IMR-90 (cell line): Measurements from ENCODE around the gene BTBD3. TPM values are rescaled to one million over a fixed set of nuclear protein-coding genes. Genes with fewer than 3 reads are reported as not detected.
A peak's percentile ranks its signal among the peaks of the same experiment; 100 is the strongest.

ENCODE experiments used
- ATAC-seq: fragments of 200-7000 bp; cut with Tn5 transposase; 2 replicates; pipeline ENCODE4 v1.9.1; 2020; ENCODE audit warnings: low read depth, mild to moderate bottlenecking, moderate library complexity
- BruUV-seq: library from RNA; stranded (reverse); fragments of 400-500 nt; replicated peaks from 2 replicates; lab custom pipeline; 2021; lab: Mats Ljungman, UMichigan
- CTCF ChIA-PET: fragments of 300-600 bp; formaldehyde crosslinking; extraction: SDS; loops from one replicate; lab custom pipeline; 2021; ENCODE audit warnings: antibody characterized with exemption; lab: Yijun Ruan, JAX
- POLR2A ChIA-PET: fragments of 300-600 bp; sonication (Branson Sonifier 250); formaldehyde crosslinking; loops from one replicate; lab custom pipeline; 2022; ENCODE audit warnings: antibody characterized with exemption; ENCODE audit not compliant: unreplicated experiment; lab: Charles Lee
- DNase-seq: peaks from one replicate; pipeline ENCODE4 v3.0.0; 2013
- H2AFZ ChIP-seq: replicated peaks from 2 replicates; pipeline ENCODE3; 2013; ENCODE audit warnings: low read length, mild to moderate bottlenecking; ENCODE audit not compliant: poor library complexity
- H2AK5ac ChIP-seq: 2 replicates; pipeline ENCODE4 v1.6.1; 2013; ENCODE audit warnings: low read depth, low read length, inconsistent platforms
- H2AK9ac ChIP-seq: replicated peaks from 2 replicates; pipeline ENCODE3; 2013; ENCODE audit warnings: mild to moderate bottlenecking, low read depth, low read length, moderate library complexity; ENCODE audit not compliant: poor library complexity
- H2BK120ac ChIP-seq: 2 replicates; pipeline ENCODE4 v1.6.1; 2013; ENCODE audit warnings: low read depth, low read length, inconsistent platforms
- H2BK15ac ChIP-seq: 3 replicates; pipeline ENCODE4 v1.6.1; 2013; ENCODE audit warnings: low read depth, low read length, inconsistent platforms
- H2BK20ac ChIP-seq: 2 replicates; pipeline ENCODE4 v1.6.1; 2013; ENCODE audit warnings: low read depth, mild to moderate bottlenecking, inconsistent platforms, low read length, moderate library complexity
- H2BK5ac ChIP-seq: 2 replicates; pipeline ENCODE4 v1.6.1; 2013; ENCODE audit warnings: mild to moderate bottlenecking, low read depth, low read length, inconsistent platforms; ENCODE audit not compliant: poor library complexity, severe bottlenecking
- H3K14ac ChIP-seq: replicated peaks from 2 replicates; pipeline ENCODE4 v1.6.1; 2013; ENCODE audit warnings: low read depth, low read length, inconsistent platforms
- H3K18ac ChIP-seq: 2 replicates; pipeline ENCODE4 v1.6.1; 2013; ENCODE audit warnings: low read depth, low read length, control low read depth
- H3K23ac ChIP-seq: 2 replicates; pipeline ENCODE4 v1.6.1; 2013; ENCODE audit warnings: low read depth, low read length, inconsistent platforms
- H3K27ac ChIP-seq: 2 replicates; pipeline ENCODE4 v1.5.1; 2013; ENCODE audit warnings: mild to moderate bottlenecking, control low read depth, low read length; ENCODE audit not compliant: insufficient read depth
- H3K27me3 ChIP-seq: 2 replicates; pipeline ENCODE4 v1.6.1; 2013; ENCODE audit warnings: low read length; ENCODE audit not compliant: control insufficient read depth, insufficient read depth
- H3K36me3 ChIP-seq: 2 replicates; pipeline ENCODE4 v1.6.1; 2013; ENCODE audit warnings: low read length, mixed read lengths; ENCODE audit not compliant: control insufficient read depth, insufficient read depth
- H3K4ac ChIP-seq: 2 replicates; pipeline ENCODE4 v1.6.1; 2013; ENCODE audit warnings: low read depth, low read length, inconsistent platforms
- H3K4me1 ChIP-seq: 2 replicates; pipeline ENCODE4 v1.6.1; 2013; ENCODE audit warnings: low read length, mixed read lengths; ENCODE audit not compliant: control insufficient read depth, insufficient read depth
- H3K4me2 ChIP-seq: 2 replicates; pipeline ENCODE4 v1.6.1; 2013; ENCODE audit warnings: low read depth, mild to moderate bottlenecking, control low read depth, low read length, moderate library complexity
- H3K4me3 ChIP-seq: 2 replicates; pipeline ENCODE4 v1.5.1; 2013; ENCODE audit warnings: low read depth, mild to moderate bottlenecking, control low read depth, low read length, moderate library complexity; ENCODE audit not compliant: insufficient read depth
- H3K56ac ChIP-seq: 2 replicates; pipeline ENCODE4 v1.6.1; 2013; ENCODE audit warnings: low read length, inconsistent platforms; ENCODE audit not compliant: insufficient read depth; ENCODE audit errors: extremely low read depth
- H3K79me1 ChIP-seq, 2 experiments: 2 replicates each; pipeline ENCODE4 v1.6.1; 2013; ENCODE audit warnings: low read length in 2 of 2, inconsistent platforms in 1 of 2, low read depth in 1 of 2
- H3K9ac ChIP-seq: 2 replicates; pipeline ENCODE4 v1.6.1; 2013; ENCODE audit warnings: low read depth, low read length, control low read depth
- H3K9me1 ChIP-seq: 2 replicates; pipeline ENCODE4 v1.6.1; 2013; ENCODE audit warnings: low read length, inconsistent platforms; ENCODE audit not compliant: insufficient read depth
- H3K9me3 ChIP-seq: 2 replicates; pipeline ENCODE4 v1.6.1; 2013; ENCODE audit warnings: low read length; ENCODE audit not compliant: control insufficient read depth, insufficient read depth
- H4K20me1 ChIP-seq: 2 replicates; pipeline ENCODE4 v1.6.1; 2013; ENCODE audit warnings: low read length, inconsistent platforms; ENCODE audit not compliant: insufficient read depth
- H4K5ac ChIP-seq: 2 replicates; pipeline ENCODE4 v1.6.1; 2013; ENCODE audit warnings: mild to moderate bottlenecking, low read depth, low read length, control low read depth
- H4K8ac ChIP-seq, 2 experiments: 2 replicates each; pipeline ENCODE4 v1.6.1; 2013; ENCODE audit warnings: low read depth in 2 of 2, low read length in 2 of 2, control low read depth in 1 of 2, inconsistent platforms in 1 of 2
- H4K91ac ChIP-seq: 2 replicates; pipeline ENCODE4 v1.6.1; 2013; ENCODE audit warnings: low read depth, low read length, inconsistent platforms; ENCODE audit not compliant: insufficient read depth
- CEBPB ChIP-seq: IDR thresholded peaks from 2 replicates; pipeline ENCODE4 v1.6.1; 2012; ENCODE audit warnings: low read depth, low read length, improper control_type of control experiment
- CTCF ChIP-seq: conservative IDR thresholded peaks from 2 replicates; pipeline ENCODE4 v1.5.1; 2012; ENCODE audit warnings: mild to moderate bottlenecking, low read depth, low read length, improper control_type of control experiment
- FOS ChIP-seq: fragments of 150-350 bp; IDR thresholded peaks from 2 replicates; pipeline ENCODE4 v1.6.1; 2016; ENCODE audit warnings: low read depth, low read length
- MAFK ChIP-seq: IDR thresholded peaks from 2 replicates; pipeline ENCODE4 v1.6.1; 2012; ENCODE audit warnings: low read depth, low read length, improper control_type of control experiment
- MXI1 ChIP-seq: IDR thresholded peaks from 2 replicates; pipeline ENCODE4 v1.6.1; 2012; ENCODE audit warnings: low read depth, mild to moderate bottlenecking, low read length, moderate library complexity, borderline replicate concordance
- NFE2L2 ChIP-seq: fragments of 150-350 bp; IDR thresholded peaks from 2 replicates; pipeline ENCODE4 v1.6.1; 2016; ENCODE audit warnings: low read depth, mild to moderate bottlenecking, low read length
- RAD21 ChIP-seq: IDR thresholded peaks from 2 replicates; pipeline ENCODE4 v1.6.1; 2012; ENCODE audit warnings: low read length, improper control_type of control experiment
- RFX5 ChIP-seq: IDR thresholded peaks from 2 replicates; pipeline ENCODE4 v1.8.0; 2012; ENCODE audit warnings: low read depth, mild to moderate bottlenecking, low read length, moderate library complexity
- SMC3 ChIP-seq: fragments of 150-350 bp; IDR thresholded peaks from 2 replicates; pipeline ENCODE4 v1.6.1; 2016; ENCODE audit warnings: low read depth, mild to moderate bottlenecking, antibody characterized with exemption, low read length, moderate library complexity
- WGBS, 2 experiments: methylation state at CpG; one replicate each; pipeline versions ENCODE4 v1.1.5 to v1.1.7; 2013; ENCODE audit warnings: missing lambda C conversion rate in 2 of 2; ENCODE audit not compliant: insufficient read length in 1 of 2; ENCODE audit errors: extremely low coverage in 2 of 2; 5-methylcytosine and 5-hydroxymethylcytosine counted together
- dilution Hi-C: fragments of 300-500 bp; cut with HindIII; formaldehyde crosslinking; loops from one replicate; pipeline ENCODE4 v1.14.3; 2018; ENCODE audit warnings: low sequenced_read_pairs; ENCODE audit not compliant: unreplicated experiment
- in situ Hi-C: fragments of 300-500 bp; cut with MboI; formaldehyde crosslinking; loops from 3 replicates; pipeline ENCODE4 v1.14.3; 2019; ENCODE audit warnings: low sequenced_read_pairs, inconsistent platforms, mixed read lengths
- intact Hi-C: fragments of 100-400 bp; cut with micrococcal nuclease; formaldehyde crosslinking; loops from 2 replicates; pipeline ENCODE4 v1.10.0; 2022
- polyA plus RNA-seq, 3 experiments: library from polyadenylated mRNA; depleted of rRNA; stranded (reverse); fragments of >200 nt; gene quantifications; 2 replicates each; pipeline ENCODE4 v1.2.3, GENCODE V29; 2012; ENCODE audit warnings: low replicate concordance in 1 of 3
- total RNA-seq: library from RNA; depleted of rRNA; stranded (reverse); fragments of >200 nt; gene quantifications from 2 replicates; pipeline ENCODE4 v1.2.3, GENCODE V29; 2012

The BTBD3 gene
- total and polyA plus RNA-seq, 2 of the 4 experiments (the other 2 are of a cell fraction): 22.7 to 44.6 TPM

GRCh38 chr20:11906626-11907480 is 10.8 kb upstream of the BTBD3 start:
- TF ChIP-seq RFX5: no peak
- TF ChIP-seq FOS: no peak
- no peak for TF ChIP-seq CEBPB
- no peak for TF ChIP-seq NFE2L2
- TF ChIP-seq MXI1: no peak
- no peak for TF ChIP-seq CTCF
- TF ChIP-seq SMC3: no peak
- TF ChIP-seq MAFK: no peak
- no peak for TF ChIP-seq RAD21
- peak overlapping the region; percentile 64; the same call in 1 of the 2 replicates for H3K18ac ChIP-seq
- H4K91ac ChIP-seq: peak overlapping the region; percentile 38; the same call in 1 of the 2 replicates
- peak overlapping the region in 1 of 2 experiments; percentile 49; a peak in 2 of 4 replicates for H4K8ac ChIP-seq
- H2AK5ac ChIP-seq: peak overlapping the region; percentile 43; the same call in 1 of the 2 replicates
- no peak overlapping the region for H3K56ac ChIP-seq
- peak overlapping the region; percentile 17 for H2BK5ac ChIP-seq
- peaks cover 14% of the 10 kb centered on the region for H3K4me1 ChIP-seq
- WGBS, 2 experiments: no CpG with 5 or more reads among the region's 4 CpGs
- H2AFZ ChIP-seq: no peak overlapping the region
- intact Hi-C loops (loop anchor here (10.0 kb wide), 1 partner anchor 298 kb away; no protein-coding TSS in a partner anchor), dilution Hi-C loops (no loop called here), in situ Hi-C loops (no loop called here)
- BruUV-seq: no TSS peak
- ATAC-seq (no peak), DNase-seq (no peak)
- H2BK15ac ChIP-seq: no peak overlapping the region; the same call in 2 of the 3 replicates
- no peak overlapping the region for H3K27ac ChIP-seq
- peaks cover 25 to 49% of the 10 kb centered on the region in 2 experiments for H3K79me1 ChIP-seq
- H3K4me3 ChIP-seq: no peak overlapping the region
- H2AK9ac ChIP-seq: no peak overlapping the region
- H3K23ac ChIP-seq: peak overlapping the region; percentile 54
- H3K36me3 ChIP-seq: no peaks in the 10 kb centered on the region; the same call in 1 of the 2 replicates
- POLR2A ChIA-PET: no interaction called here
- H2BK20ac ChIP-seq: no peak overlapping the region
- peak overlapping the region; percentile 22; the same call in 1 of the 2 replicates for H2BK120ac ChIP-seq
- peak overlapping the region; percentile 64; the same call in 1 of the 2 replicates for H3K14ac ChIP-seq
- H3K9me3 ChIP-seq: no peaks in the 10 kb centered on the region
- CTCF ChIA-PET: no interaction called here
- H3K27me3 ChIP-seq: no peaks in the 10 kb centered on the region
- no peak overlapping the region for H3K9ac ChIP-seq
- peak overlapping the region; percentile 50; the same call in 1 of the 2 replicates for H4K5ac ChIP-seq
- peaks cover 14% of the 10 kb centered on the region for H4K20me1 ChIP-seq
- H3K4ac ChIP-seq: peak overlapping the region; percentile 39; the same call in 1 of the 2 replicates
- H3K4me2 ChIP-seq: no peak overlapping the region
- H3K9me1 ChIP-seq: peaks cover 9% of the 10 kb centered on the region
